ENCODE measurements around the gene NEK8.

DNA sequence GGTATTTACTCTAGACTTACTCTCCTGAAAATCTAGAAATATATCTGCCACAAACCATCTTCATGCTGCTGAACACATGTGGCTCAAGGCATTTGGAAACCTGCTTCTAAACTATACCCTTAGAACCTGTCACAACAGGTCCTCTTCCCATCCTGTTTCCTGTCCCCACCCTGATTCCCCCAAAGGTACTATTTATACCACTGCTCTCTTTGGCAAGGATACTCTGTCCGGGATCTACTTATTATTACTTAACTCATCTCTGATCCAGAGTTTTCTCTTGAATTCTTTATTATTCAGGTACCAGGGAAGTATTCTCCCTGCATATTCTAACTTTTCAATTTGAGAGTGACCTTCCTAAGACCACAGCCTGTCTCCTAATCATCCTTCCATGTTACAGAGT lies 48.6 kb downstream of the NEK8 start:
- TF ChIP-seq CTCF (IDR thresholded peaks at IDR 0.05; ENCODE audit: low read length), result no peak
- no peak for TF ChIP-seq EZH2 (IDR thresholded peaks at IDR 0.05; ENCODE audit: borderline replicate concordance, low read length)

Data from OCI-LY1 (cell line).